GM19468 (cell line): ENCODE data around the gene MAN1C1.

Experiments
- ATAC-seq: cut with Tn5 transposase; IDR thresholded peaks from one replicate; pipeline ENCODE4 v1.9.1; 2021; ENCODE audit warnings: mild to moderate bottlenecking, moderate library complexity, moderate number of reproducible peaks; ENCODE audit not compliant: unreplicated experiment; ENCODE audit errors: extremely low read depth

The MAN1C1 gene

DNA sequence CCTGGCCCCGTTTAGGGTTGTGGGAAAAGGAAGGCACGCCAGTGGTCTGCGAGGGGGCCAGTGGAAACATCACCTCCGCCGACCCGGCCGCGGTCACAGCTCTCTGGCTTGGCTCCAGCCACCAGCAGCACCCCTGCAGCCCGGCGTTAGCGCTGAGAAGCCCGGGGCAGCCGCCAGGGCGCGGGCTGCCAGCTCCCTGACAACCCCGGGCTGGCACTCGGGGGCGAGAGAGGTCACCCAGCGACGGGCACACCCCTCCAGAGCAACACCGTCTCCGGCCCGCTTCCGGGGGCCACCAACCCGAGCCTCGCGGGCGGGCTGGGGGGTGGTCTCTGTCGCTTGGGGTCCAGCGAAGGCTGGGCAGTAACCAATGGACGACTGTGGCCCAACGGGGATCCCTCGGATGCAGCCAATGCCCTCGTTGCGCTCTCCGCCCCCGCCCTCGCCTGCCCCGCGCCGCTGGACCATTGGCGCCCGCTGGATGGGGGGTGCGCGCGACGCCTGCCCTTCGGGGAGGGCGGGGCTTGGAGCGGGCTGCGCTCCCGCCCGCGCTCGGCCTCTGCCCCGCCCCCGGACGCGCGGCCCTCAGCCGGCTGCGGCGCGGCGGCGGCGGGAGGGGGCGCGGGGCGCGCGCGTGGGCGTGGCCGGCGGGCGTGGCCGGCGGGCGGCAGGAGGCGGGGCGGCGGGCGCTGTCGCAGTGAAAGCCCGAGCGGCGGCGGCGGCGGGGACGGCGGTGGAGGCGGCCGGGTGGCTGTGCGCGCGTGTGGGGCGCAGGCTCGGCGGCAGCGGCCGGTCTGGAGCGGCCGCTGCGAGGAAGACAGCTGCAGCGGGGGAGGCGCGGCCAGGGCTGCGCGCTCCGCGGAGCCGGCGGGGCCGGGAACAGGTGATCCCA lies at the start of gene MAN1C1:
MAN1C1 (plus strand) TSS at position 697 of the 892 bp plus-strand sequence. CDS start 1,007 bp downstream, outside the sequence.
- no peak for ATAC-seq

DNA sequence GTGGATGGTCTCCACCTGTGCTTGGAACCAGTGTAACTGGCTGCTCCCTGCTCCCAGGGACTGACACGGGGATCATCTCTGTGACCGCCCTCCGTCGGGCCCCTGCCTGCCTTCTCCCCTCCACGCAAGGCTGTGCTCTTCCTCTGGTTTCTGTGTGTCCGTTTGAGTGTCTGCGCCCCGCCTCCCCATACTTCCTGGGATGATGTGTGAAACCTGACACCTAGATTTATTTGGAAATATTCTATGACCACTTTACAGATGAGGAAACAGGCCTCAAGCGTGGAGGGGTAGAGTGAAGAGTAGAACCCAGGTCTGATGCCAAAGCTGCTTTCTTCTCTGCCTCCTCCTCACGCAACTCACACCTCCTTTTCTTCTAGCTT lies 48.9 kb upstream of the MAN1C1 start:
- no peak for ATAC-seq

DNA sequence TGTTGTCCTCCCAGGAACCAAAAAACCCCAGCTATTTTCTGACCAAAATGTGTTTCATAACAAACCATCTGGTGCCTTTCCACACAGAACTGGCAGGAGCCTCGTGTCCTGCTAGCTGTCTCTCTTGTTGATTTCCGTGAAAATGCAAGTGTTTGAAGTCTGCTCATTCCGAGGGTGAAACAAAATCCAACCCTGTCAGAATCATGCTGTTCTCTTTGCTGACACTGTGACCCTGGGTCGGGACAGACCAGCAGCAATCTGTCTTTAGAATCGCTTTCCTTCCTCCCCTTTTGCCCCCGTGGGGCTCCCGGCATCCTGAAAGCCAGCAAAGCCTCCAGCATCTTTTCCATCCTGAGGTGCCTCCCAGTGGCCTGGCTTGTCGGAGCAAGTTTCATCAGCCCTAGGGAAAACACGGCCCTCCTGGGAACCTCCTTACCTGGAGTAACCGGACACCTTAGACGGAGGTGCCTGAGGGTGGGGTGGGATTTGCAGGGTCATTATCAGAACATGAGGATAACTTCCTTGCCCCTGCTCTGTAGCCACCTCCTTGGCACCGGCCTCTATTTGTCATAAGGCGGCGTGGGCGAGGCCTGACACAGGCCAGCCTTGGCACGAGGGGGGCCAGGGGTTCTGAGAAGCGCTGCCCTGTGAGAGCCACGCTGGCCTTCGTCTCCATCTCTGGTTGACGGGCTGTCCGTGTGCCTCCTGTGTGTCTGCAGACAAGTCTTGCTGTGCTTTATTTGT lies 48.3 kb upstream of the MAN1C1 start:
- ATAC-seq = no peak

DNA sequence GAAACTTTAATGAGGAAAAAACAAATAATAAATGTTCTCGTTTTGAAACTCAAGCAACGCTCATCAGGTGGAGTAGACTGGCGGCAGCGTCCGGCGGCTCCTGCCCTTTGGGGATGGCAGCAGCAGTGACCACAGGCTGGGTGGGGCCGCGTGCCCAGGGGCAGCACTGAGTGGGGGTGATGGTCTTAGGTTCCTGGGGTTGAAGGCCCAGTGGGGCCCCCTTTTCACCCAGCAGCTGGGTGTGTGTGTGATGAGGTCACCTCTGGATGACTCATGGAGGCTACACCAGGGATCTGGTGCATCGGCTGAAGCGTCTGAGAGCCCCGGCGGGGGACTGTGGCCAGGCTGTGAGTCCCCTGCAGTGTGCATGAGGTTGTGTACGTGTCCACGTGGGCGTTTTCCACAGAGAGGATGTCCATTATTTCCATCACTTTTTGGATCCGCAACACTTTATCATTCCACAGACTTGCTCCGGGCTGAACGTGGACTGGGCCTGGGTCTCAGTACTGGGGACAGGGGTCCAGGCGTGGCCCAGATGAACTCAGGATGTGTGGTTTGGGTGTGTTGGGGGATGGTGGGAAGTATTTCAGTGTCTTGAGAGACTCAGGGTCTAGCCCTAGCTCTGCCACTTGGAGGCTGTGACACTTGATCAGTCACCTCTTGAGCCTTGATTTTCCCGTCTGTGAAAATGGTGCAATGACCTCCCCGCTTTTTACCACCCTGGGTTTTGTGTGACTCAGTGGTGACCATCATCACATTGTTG lies 47.6 kb upstream of the MAN1C1 start:
- no peak for ATAC-seq

DNA sequence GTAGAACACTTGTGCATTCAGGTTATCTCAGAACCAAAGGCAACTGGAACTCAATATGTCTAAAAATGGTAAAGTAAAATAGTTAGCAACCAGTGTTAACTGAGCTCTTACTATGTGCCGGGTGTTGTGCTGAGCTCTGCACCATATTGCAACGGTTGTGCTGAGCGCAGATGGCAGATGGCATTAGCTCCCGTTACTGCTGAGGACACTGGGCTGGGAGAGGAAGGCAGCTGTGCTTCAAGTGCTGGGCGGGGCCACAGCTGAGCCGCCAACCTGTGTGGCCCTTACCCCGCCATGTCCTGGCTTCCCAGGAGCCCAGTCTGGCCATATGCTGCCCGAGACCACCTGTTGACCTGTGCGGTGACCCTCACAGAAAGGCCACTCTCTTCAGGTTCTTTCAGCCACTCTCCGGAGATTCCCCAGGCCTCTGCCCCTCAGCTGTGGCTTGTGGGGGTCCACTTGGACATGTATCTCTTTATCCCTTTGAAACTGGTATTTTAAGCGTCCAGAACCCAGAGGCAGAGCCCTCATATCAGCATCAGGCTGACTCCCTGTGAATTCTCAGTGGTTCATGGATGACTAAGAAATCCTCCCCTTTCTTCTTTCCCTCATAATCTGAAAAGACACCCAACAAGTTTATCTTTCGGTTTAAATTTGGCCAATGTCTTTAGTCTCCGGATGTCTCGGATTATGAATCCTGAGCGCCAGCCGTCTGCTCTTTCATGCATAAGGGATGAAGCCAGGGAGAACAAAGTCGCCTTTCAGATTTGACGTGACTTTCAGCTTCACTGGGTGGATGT lies 46.8 kb upstream of the MAN1C1 start:
- no peak for ATAC-seq

DNA sequence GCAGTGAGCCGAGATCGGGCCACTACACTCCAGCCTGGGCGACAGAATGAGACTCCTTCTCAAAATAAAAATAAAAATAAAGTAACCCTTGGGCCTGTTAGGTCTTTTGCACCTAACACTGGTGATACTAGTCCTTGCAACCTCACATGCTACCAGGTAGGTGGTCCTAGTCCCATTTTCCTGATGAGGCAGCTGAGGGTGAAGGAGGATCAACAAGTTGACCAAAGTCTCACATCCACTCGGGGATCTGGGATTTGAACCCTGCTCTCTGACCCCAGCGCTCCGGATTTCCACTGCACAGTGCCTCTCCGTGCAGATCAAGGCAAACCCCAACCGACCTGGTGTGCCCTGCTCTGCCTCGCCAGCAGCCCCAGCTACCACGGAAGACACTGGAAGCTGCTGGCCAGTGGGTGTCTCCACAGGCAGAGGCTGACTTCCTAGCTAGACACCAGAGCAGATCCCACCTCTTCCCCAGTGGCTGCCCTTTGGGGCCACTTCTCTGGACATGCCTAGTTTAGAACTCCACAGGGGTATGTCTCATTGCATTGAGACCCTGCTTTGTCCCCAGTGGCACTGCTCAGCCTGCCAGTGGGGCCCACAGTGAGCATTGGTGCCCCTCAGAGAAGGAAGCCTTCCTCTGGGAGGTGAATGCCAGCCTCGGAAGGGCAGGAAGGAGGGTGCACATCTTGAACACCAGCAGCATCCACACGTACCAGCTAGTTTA lies 45.6 kb upstream of the MAN1C1 start:
- no peak for ATAC-seq

DNA sequence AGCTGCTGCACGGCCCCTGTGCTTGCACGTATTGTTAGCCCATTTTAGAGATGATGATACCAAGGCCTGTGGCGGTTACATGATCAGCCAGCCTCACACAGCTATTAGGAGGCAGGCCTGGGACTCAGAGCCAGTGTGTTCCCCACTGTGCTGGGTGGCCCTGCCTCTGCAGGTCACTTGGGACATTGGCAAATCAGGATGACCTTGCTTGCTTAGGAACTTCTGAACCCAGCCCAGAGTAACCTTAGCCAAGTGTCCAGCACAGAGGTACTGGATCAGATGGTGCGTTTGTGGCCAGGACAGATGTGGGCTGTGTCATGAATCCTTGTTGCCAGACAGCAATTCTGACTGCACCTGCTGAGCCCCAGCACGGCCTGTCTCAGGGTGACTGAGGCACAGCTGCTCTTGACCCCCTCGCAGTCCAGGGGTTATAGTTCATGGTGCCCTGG lies 45.0 kb upstream of the MAN1C1 start:
- no peak for ATAC-seq

DNA sequence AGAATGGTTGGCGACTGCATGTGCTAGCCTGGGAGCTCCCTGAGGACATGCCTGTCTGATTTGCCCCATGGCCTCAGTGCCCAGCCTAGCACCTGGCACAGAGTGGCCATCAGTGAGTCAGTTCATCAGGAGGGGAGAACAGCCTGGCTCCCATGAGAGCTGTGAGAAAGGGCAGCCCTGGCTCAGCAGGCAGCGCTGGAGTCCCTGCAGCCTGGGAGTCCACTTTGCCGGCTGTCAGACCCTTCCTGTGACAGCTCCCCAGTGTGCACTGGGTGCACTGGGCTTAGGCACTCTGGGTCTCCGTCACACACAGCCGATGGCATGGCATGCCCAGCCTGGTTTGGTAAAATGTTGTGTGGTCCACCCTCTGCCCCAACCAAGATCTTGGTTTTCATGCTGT lies 44.5 kb upstream of the MAN1C1 start:
- ATAC-seq = no peak

DNA sequence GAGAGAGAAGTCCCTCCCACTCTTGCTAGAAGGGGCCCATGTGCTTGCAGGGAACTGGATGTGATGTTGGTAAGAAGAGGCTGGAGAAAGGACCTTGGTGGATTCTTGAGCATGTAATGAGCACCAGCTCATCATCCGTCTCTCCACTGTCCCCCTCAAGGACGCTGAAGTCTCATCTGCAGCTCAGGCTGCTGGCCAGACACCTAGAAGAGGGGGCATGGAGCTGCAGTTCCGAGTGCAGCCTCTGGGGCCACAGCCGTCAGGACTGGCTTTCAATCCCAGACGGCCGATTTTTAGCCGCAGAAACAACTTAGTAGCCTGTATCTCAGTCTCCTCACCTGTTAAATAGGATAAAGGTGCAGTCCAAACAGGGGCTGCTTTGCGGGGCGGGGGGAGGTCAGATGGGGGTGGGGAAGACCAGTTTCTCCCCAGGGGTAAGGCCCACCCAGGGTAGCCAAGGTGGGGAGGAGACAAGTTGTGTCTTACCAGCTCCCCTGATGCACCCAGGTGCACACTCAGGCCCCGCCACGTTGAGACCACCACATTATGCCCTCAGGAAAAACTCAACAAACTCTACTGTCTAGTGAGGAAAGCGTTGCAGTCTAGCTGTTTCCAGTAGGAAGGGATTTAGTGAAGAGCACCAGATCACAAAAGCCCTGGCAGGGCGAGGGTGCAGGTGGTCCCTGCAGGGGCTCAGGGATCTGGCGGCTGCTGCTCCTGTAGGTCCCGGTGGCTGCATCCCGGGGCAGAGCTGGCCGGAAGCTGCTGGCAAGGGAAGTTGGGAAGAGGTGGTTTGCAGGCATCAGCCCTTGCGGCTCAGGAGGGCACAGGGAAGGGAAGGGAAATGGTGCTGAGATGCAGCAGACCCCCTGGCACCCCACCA lies 43.6 kb upstream of the MAN1C1 start:
- ATAC-seq = no peak

DNA sequence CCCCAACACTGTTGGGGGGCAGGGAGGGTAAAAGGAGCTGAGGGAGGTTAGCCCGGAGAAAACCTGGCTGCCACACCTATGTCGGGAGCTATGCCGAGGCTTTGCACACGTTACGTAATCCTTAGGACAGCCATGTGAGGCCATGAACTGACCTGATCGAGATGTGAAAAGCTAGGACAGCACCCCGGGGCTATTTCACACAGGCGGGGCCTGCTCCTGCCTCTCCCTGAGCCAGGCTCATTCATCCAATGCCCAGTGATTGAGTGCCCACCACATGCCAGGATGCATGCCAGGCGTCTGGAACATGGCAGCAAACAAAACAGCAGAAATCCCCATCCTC lies 43.0 kb upstream of the MAN1C1 start:
- no peak for ATAC-seq

DNA sequence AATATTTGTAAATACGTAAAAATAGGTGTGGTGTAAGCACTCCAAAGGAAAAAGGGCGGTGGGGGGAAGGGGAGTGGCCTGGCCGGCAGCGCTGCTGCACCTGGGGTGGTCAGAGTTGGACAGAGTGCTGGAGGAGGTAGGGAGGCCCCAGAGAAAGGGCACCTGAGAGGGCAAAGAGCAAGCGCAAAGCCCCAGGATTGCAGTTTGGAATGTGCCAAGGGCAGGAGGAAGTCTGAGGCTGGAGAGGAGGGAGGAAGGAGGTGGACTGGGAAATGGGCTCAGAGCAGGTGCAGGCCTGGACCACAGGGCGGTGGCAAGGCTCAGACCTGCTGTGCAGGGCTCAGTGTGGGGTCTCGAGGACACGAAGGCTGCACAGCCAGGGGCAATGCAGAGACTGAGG lies 42.6 kb upstream of the MAN1C1 start:
- no peak for ATAC-seq

DNA sequence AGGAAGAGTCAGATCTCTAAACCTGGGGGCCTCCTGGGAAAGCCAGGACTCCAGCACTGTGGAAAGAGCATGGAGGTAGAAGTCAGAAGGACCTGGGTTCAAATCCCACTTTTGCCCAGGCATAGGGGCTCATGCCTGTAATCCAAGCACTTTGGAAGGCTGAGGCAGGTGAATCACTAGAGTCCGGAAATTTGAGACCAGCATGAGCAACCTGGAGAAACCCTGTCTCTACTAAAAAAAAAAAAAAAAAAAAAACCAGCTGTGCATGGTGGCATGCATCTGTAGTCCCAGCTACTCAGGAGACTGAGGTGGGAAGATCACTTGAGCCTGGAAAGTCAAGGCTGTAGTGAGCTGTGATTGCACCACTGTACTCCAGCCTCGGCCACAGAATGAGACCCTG lies 41.4 kb upstream of the MAN1C1 start:
- no peak for ATAC-seq

DNA sequence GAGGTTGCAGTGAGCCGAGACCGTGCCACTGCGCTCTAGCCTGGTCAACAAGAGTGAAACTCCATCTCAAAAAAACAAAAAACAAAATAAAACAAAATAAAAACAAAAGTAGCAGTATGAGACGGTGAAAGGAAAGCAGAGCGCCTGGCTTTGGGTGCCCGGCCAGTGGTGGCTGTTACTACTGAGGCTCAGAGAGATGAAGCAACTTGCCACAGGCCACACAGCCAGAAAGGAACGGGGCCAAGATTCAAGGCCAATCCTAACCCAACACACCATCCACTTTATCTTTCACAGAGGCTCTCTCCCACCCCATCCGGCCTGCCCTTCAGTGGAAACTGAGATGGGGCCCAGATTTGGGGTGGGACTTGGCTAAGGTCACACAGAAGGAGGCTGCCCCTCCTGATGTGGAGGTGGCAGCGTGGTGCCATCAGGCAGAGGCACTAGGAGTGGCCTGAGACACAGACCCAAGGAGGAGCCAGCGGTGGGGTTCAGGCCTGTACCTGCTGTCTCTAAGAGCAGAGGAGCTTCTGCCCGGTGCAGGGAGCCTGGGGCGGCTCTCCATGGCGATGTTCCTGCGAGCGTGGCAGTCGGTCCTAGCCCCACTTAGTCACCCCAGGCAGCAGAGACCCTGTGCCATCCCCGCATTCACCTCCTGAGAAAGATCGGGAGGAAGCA lies 40.0 kb upstream of the MAN1C1 start:
- ATAC-seq = no peak

DNA sequence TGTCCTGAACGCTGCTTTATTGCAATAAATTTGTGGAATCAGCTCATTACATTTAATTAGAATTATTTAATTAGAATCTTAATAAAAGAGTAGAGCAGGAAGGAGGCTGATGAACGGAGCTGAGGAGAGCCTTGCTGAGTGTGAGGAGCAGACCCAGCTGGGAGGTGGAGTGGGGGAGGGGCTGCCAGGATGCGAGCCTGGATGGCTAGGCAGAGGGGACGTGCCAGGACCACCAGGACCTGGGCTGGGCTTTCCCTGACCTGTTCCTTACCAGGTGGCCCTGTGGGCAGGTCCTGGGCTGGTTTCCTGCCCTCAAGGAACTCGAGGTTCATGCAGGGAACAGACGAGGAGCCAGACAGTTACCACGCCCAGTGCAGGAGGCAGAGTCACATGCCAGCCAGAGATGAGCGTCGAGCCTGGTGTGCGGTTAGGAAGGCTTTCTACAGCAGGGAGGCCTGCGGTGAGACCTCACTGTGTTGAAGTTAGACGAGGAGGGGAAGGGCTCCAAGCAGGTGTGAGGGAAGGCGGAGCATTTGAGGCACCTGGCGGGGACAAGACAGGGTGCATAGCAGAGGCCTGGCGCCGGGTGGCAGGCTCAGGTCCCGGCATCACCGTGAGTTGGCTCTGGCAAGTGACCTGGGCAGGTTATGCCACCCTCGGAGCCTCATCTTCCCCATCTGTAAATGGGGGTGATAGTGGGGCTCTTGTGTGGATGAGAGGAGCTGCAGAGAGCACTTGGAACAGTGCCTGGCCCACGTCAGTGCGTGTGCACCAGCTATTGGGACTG lies 39.3 kb upstream of the MAN1C1 start:
- ATAC-seq = no peak

DNA sequence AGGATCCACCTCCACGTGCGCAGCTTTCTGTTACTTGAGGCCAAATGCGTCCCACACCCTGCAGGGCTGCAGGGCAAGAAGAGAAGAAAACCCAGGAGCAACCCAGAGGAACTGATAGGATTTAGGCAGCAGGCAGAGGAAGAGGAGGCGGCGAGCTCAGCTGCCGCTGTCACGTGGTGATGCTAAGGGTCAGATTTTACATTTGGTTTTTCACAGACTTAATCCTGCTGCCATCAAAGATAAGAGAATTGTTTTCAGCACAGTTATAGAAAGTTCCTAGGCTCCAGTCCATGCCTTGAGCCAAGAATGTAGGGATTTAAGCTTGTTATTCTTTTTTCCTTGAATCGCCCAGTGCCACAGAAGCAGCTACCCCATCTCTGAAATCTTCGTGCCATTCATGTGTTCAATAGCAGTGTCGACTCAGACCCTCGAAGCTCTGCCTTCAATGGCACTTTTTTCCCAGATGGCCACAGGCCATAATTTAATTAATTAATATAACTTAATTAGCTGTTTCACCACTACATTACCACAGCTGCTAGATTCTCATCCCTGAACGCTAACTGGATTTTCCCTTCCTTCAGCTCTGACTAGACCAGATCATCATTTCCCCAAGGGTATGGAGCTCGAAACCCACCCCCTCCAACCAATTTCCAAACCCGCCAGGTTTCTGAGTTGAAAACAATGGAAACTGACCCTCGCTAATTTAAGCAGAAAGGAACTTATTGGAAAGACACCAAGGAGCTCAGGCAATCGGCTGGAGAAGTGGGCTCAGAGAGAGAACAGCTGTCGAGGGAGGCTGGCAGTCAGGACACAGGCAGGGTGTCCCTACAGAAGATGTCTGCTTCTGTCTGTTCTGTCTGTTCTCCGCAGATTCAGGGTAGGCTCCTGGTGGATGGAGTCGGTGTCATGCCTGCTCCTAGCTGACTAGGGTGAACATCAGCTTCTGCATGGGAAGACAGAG lies 37.0 kb upstream of the MAN1C1 start:
- ATAC-seq = no peak

DNA sequence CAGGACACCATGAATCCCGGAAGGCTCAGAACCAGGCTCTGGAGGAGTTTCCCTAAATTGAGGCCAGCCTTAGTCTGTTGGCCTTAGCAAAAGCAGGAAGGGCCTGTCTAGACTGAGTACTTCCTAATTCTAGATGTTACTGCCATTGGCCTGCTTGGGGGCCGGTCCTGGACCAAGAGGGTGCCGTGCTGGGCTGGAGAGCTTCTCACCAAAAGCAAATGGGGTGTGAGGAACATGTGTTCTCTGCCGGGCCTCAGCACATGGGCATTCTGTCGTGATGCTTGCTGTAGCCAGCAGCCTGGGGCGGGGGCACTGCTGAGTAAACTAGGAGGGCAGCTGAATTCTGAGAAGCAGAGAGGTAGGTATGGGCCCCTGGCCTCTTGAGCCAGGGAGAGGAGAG lies 35.7 kb upstream of the MAN1C1 start:
- no peak for ATAC-seq
